ENCODE data around the gene GRPEL1. TPM values are rescaled to one million over a fixed set of nuclear protein-coding genes. Genes with fewer than 3 reads are reported as not detected.

The GRPEL1 gene
- total RNA-seq, 1 experiment from 2014 or later, result 40.7 TPM

DNA sequence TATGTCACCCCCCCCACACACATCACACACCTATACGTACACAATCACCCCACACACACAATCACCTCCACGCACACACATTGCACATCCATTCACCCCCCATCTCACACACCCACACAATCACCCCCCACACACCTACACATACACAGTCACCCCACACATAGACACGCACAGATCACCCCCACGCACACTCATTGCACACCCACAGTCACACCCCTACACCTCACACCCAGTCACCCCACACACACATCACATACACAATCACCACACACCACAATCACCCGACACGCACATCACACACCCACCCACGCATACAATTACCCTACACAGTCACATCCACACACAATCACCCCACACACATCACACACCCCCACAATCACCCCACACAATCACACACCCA is 40.6 kb downstream of the GRPEL1 start:
- H2BK12ac ChIP-seq (ENCODE audit: insufficient read length, low read depth, low read length), result no peak overlapping the region
- H3K18ac ChIP-seq (ENCODE audit: insufficient read length, low read depth, low read length), result no peak overlapping the region
- H4K20me1 ChIP-seq (ENCODE audit: control insufficient read depth, insufficient read depth, insufficient read length), result no peaks in the 10 kb centered on the region
- H3K4me3 Mint-ChIP-seq, result no peak overlapping the region
- no peaks in the 10 kb centered on the region; the same call in 1 of the 2 replicates for H3K4me1 ChIP-seq (ENCODE audit: insufficient read depth, low read length)
- H3K27ac Mint-ChIP-seq, result no peak overlapping the region
- no peak overlapping the region for H3K27ac ChIP-seq (ENCODE audit: insufficient read length, low read depth, low read length)
- H3K9me3 Mint-ChIP-seq, result no peaks in the 10 kb centered on the region; a peak in 1 of 5 replicates
- no peak overlapping the region for H4K5ac ChIP-seq (ENCODE audit: insufficient read length, low read depth, low read length)
- no peaks in the 10 kb centered on the region for H3K79me2 ChIP-seq (ENCODE audit: insufficient read depth, low read length)
- no peak overlapping the region for H2BK120ac ChIP-seq (ENCODE audit: low read depth, low read length, poor library complexity, severe bottlenecking)
- H4K8ac ChIP-seq (replicated peaks; ENCODE audit: insufficient read length, low read depth, low read length), result no peak overlapping the region
- no peak overlapping the region for H3K4me2 ChIP-seq (ENCODE audit: insufficient read depth, insufficient read length, low read length)
- no peak overlapping the region for H3K56ac ChIP-seq (ENCODE audit: insufficient read length, low read depth, low read length)
- no peaks in the 10 kb centered on the region for H3K27me3 Mint-ChIP-seq (ENCODE audit: low read depth)
- H3K4ac ChIP-seq (ENCODE audit: low read depth, low read length), result no peak overlapping the region
- H3K14ac ChIP-seq (ENCODE audit: insufficient read depth, low read length), result no peak overlapping the region
- no peak overlapping the region for H2AK5ac ChIP-seq (ENCODE audit: insufficient read length, low read length)
- no peak overlapping the region for H3T11ph ChIP-seq (ENCODE audit: low read length)
- no peaks in the 10 kb centered on the region for H3K9me3 ChIP-seq (ENCODE audit: control insufficient read depth, low read depth, low read length)
- no peak overlapping the region for H4K91ac ChIP-seq (ENCODE audit: insufficient read length, low read depth, low read length)
- no peaks in the 10 kb centered on the region for H3K23me2 ChIP-seq (ENCODE audit: insufficient read length, low read depth, low read length, poor library complexity, severe bottlenecking)
- no peak overlapping the region for H2BK20ac ChIP-seq (ENCODE audit: low read depth, low read length, poor library complexity, severe bottlenecking)
- no peak overlapping the region for H2BK15ac ChIP-seq (ENCODE audit: low read depth, low read length)
- no peak overlapping the region for H3K9ac ChIP-seq (ENCODE audit: extremely low read depth, insufficient read length, low read length)
- DNase-seq, result no peak
- no peak overlapping the region for H3K23ac ChIP-seq (ENCODE audit: insufficient read length, low read depth, low read length)
- TF ChIP-seq, protein P1, sequence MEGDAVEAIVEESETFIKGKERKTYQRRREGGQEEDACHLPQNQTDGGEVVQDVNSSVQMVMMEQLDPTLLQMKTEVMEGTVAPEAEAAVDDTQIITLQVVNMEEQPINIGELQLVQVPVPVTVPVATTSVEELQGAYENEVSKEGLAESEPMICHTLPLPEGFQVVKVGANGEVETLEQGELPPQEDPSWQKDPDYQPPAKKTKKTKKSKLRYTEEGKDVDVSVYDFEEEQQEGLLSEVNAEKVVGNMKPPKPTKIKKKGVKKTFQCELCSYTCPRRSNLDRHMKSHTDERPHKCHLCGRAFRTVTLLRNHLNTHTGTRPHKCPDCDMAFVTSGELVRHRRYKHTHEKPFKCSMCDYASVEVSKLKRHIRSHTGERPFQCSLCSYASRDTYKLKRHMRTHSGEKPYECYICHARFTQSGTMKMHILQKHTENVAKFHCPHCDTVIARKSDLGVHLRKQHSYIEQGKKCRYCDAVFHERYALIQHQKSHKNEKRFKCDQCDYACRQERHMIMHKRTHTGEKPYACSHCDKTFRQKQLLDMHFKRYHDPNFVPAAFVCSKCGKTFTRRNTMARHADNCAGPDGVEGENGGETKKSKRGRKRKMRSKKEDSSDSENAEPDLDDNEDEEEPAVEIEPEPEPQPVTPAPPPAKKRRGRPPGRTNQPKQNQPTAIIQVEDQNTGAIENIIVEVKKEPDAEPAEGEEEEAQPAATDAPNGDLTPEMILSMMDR (conservative IDR thresholded peaks at IDR 0.05), result no peak
- peaks cover 28 to 69% (median 65%) of the 10 kb centered on the region in 3 experiments for H3K36me3 Mint-ChIP-seq (ENCODE audit: insufficient read depth in 1 of 3, low read depth in 3 of 3)
- no peaks in the 10 kb centered on the region for H3K27me3 ChIP-seq (ENCODE audit: insufficient read depth, low read length)
- 100% methylated on average over 5 of the region's 7 CpGs for WGBS (ENCODE audit: extremely low coverage, insufficient read length, low lambda C conversion rate)
- peaks cover 0 to 13% of the 10 kb centered on the region in 2 experiments; a peak in 2 of 4 replicates for H3K4me1 Mint-ChIP-seq
- H3K79me1 ChIP-seq (ENCODE audit: insufficient read depth, low read depth, low read length, poor library complexity, severe bottlenecking), result no peaks in the 10 kb centered on the region
- H2BK5ac ChIP-seq (ENCODE audit: insufficient read length, low read length), result no peak overlapping the region
- H2AFZ ChIP-seq (ENCODE audit: low read length), result no peak overlapping the region

Data from H9 (cell line).